GM10847 (cell line): ENCODE results near the gene DIPK1A.

Experiments
- POLR2A ChIP-seq: IDR thresholded peaks from 2 replicates; pipeline ENCODE4 v1.6.1; 2011; ENCODE audit not compliant: insufficient read length; ENCODE audit errors: extremely low read depth

The DIPK1A gene

DNA sequence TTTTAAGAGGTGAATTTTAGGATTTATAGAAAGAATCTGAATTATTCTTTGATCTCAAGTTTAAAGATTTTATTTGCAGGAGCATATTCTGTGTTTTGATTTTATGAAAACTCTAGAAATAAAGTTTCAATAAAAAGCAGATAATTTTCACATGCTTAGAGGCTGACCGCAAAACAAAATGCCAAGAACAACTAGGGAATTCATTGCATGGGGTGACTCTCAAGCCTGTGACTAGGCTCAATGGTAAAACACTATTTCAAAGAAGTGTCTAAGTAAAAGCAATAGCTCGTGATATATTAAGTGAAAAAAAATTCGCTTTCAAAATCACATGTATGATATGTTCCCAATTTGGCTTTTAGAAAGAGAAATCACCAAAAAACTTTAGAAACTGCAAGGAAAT lies 79.9 kb downstream of the DIPK1A start:
- no peak for TF ChIP-seq POLR2A

DNA sequence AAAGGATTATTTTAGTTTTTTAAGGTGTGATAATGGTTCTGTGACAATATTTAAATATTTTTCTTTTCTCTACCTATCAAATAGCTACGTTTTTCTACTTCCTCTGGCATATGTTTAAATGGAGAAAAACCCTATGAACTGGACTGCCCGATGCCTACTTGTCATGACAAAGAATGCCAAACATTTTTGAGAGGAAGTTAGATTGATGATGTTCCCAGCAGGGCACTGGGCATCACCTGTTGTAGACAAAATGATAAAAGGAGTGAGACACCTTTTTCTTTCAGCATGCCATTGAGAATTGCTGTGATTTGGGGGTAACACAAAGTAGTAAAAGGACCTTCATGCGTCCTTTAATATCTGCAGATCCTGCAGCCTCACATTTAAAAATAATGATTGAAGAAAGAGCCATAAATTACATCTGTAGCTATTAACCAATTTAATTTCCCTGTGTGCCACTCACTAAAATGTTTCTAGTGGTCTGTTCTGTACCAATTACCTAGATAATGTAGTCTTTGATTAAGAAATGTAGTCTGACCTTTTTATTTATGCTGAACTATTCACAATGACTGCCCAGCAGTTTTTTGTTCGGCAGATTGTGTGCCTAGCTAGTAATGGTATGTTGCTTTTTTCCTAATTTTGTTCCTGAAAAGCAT lies 81.8 kb downstream of the DIPK1A start:
- no peak for TF ChIP-seq POLR2A

DNA sequence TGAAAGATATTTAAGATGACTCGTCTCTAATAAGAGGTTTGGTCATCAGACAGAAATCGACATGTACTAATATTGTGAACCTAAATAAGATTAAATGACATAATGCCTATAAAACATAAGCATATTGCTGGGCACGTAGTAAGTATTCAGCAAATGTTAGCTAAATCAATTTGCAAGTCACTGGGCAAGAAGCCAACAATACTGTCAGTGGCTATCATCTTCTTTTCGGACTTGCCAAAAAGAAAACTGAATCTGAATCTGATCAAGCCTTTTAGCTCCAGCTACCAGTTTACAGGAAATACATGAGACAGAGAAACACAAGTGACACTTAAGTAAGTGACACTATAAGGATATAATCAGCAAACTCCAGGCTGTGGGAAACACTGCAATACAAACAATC lies 83.5 kb downstream of the DIPK1A start:
- no peak for TF ChIP-seq POLR2A

DNA sequence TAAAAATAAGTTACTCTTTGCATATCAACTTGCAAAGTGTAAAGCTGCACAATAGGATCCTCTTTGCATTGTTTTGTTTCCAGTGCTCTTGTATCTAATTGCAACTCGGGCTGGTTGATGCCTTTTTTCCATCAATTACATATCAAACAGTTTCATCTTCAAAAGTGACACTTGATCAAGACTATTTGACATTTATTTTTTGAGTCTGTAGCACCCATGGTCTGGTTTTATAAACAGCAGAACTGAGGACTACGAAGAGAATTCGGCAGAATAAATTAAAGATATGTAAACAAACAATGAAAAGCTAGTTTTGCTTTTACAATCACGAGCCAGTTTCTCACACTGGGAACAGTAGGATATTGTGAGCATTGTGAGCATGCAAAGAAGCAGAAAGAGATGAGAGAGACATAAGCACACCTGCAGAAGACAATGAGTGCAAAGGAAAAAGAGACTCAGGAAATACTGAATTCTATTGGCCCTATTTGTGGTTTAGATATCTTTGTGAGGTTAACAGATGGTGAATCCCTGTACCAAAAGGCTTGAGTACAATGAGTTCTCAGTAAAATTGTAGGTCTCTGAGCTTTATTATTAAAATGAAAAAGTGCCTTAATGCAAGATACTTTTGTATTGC lies 84.1 kb downstream of the DIPK1A start:
- TF ChIP-seq POLR2A = no peak

DNA sequence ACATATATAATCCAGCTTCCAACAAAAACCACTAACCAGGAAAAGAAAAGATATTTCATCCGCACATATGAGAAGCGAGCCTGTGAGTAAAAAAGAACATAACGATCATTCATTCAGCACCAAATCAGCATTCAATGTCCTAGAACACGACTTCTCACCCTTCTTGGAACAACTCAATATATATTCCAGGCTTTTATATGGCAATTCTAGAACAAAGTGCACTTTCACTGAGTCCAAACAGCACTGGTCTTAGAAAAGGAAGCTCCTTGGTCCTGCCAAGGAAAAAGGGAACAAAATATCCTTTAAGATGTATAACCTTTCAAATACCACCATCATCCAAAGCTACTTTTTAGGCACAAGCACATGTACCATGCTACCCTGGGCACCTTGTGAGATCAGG lies 84.9 kb downstream of the DIPK1A start:
- TF ChIP-seq POLR2A = no peak

DNA sequence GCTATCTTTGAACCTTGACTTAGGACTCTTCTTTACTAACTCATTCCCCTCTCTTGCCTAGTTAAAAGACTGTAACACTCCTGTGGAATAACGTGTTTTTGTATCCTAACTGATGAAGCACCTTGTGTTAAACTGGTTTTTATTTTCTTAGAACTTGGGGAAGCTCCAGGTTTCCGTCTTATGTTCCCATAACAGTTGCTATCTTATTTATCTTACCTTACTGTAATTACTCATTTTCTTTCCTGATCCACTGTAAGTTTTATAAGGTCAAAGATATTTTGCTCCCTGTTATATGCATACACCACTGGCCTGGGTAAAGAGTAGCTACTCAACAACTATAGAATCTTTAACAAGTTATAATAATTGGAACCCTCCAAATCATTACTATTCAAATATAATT lies 86.3 kb downstream of the DIPK1A start:
- TF ChIP-seq POLR2A = no peak

DNA sequence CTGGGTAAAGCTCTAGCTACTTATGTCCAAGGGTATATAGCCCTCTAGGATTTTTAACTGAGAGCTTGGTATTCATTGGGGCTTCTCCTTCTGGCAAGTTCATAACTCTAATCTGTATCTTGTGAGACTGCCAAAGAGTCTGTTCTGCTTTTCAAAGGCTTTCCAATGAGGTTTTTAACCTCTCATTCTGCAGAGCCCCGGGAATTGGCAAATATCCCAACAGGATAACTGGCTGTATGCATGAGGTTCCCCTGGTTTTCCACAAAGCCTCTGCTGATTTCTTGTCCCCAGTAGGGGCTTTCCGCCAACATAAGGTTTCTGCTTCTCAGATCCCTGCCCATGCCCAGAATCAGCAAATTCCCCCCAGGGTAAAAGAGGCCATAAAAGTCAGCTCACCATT lies 88.5 kb downstream of the DIPK1A start:
- no peak for TF ChIP-seq POLR2A

DNA sequence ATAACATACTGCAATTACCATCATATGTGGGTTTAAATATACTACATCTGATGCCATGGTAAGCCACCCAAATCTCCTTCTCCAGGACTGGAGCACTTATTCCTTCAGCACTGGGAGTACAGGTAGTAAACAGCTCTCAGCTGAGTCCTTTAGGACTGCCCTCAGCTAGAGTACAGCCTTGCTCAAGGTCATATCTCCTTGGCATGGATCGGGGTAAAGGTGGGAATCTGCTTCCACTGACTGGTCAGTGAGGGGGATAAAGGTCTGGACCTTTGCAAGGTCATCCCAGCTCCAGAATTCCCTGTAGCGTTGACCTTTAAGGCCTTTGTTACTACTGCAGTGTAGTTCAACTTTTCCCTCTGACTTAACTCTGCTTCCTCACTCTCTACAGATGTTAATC lies 90.7 kb downstream of the DIPK1A start:
- TF ChIP-seq POLR2A = no peak

DNA sequence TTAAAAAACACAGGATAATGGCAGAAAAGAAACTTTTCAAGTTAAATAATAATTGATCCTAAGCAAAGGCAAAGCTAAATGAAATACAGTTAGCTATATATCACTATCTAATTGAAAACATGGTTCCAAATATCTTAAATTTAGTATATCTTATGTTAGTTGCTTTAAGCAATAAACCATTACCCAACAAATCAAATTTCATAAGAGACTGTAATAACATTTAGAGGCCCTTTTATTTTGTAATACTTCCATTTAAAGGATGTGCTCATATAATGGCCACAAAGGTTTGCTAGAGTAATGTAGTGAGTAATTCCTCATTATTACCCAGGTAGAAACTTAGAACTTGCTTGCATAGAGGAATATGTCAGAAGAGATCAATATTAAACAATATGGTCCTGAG lies 97.1 kb downstream of the DIPK1A start:
- TF ChIP-seq POLR2A = no peak

DNA sequence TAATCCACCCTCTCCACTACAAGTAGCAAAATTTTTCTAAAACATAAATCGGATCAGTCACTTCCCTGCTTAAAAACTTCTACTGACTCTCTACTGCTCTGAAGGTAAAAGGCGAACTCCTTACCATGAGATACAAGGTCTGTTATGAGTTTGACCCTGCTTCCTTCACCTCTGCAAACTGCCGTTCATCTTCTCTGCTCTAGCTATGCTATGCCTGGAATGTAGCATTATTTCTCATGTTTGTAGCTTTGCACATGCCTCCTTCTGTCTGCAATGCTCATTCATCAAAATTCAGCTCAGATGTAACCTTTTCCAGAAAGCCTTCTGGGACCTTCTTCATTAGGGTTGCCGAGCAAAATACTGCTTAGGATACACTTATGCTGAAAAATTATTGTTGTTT lies 98.7 kb downstream of the DIPK1A start:
- no peak for TF ChIP-seq POLR2A

DNA sequence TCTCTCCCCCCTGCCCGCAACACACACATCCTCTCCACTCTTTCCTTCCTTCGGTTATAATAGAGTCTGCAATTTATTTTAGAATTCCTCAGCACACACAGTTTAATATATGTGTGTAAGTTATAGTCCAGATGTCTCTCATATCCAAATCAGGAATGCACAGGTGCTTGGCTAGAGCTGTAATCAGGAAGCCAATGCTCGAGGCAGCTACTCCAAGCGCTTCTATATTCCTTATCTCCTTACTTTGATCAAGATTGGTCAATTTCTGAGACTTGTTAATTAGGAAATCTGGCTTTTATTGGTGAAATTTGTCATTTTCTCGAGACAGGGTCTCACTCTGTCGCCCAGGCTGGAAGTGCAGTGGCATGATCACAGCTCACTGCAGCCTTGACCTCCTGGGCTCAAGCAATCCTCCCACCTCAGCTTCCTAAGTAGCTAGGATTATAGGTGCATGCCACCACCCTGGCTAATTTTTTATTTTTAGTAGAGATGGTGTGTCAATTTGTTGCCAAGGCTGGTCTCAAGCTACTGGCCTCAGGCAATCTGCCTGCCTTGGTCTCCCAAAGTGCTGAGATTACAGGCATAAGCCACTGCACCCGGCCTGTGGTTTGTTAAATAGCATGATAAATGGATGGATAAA lies 101.7 kb downstream of the DIPK1A start:
- no peak for TF ChIP-seq POLR2A

DNA sequence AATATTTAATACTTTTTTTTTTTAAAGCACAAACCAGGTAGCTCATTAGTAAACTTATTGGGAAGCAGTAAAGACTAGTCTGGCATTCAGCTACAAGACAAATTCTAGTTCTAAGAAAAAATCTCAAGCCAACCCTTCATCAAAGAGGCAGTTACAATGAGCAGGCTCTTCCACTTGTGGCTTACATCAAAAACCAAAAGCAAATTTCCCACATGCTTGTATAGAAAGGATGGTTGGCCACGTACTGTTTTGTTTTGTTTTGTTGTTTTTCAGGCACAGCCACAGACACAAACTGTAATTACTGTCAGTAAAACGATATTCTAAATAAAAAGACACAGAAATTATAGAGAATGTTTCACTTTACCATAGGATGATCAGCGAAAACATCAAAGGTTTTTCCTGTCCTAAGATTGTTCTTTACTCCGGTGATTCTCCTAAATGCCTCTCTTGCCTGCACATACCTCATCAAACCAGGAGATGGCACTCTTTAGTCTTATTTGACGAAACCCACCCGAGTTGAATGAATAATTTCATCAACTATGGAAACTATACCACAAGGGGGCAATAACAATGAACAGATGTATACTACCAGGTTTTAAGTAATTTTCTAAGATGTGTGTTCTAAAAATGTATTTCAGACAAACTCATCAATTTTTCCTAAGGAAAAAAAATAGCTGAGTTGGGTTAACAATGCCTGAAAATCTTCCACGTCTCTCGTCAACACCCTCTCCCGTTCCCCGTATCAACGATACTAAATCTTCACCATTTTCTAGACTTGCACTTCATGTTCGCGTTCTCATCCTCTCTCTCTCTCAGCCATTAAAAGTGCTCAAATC lies 102.5 kb downstream of the DIPK1A start:
- no peak for TF ChIP-seq POLR2A

DNA sequence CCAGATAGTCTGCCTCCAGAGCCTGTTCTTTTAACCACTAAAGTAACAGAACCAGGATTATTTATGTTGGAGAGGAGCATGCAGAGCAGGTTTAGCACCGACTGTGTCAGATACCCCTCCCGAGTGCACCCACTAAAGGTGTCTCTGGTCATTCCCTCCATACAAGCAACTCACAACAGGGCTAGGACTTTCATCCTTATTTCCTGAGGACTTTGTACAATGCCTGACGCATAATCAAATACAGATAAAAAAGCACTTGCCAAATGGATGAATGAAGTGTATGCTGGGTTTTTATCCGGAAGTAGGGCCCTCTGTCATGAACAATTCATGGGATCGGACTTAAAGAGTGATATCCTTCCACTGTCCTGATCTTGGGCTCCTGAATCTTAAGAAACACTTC lies 103.4 kb downstream of the DIPK1A start:
- no peak for TF ChIP-seq POLR2A

DNA sequence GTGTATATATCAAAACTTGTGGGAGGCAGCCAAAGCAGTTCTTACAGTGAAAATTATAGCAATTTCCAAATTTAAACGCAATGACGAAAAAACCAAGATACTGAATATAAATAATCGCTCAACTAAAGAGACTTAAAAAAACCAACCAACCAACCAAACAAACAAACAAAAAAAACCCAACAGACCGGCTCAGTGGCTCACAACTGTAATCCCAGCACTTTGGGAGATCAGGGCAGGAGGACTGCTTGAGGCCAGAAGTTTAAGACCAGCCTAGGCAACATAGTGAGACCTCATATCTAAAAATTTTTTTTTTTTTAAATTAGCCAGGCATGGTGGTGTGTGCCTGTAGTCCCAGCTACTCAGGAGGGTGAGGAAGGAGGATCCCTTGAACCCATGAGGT lies 106.0 kb downstream of the DIPK1A start:
- no peak for TF ChIP-seq POLR2A

DNA sequence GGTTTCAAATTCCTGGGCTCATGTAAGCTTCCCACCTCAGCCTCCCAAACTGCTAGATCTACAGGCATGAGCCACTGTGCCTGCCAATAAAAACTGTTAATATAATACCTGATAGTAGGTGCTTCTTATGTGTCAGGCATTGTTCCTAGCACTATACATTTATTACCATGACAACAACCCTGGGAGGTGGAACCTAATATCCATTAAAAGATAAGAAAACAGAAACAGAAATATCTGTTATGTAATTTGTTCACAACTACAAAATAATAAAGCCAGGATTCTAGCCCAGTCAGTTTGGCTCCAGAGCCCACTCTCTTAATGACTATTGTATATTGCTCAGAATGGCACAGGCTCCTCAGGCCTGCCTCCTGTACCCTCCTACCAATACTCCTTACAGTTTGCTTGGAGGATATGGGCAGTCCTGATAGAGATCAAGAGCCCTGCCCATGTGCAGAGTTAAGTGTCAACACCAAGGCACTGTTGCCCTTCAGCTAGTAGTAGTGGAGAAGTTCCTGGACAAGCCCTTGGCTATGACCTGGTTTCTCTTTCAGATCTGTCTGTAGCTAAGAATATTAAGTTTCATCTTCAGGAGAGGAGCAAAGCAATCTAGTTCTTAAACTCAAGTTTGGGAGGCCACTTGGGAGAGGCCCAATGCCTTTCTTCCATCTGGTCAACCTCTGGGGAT lies 107.0 kb downstream of the DIPK1A start:
- TF ChIP-seq POLR2A = no peak
